IMR-90 (cell line): ENCODE data around the gene VPS37B. TPM values are rescaled to one million over a fixed set of nuclear protein-coding genes. Genes with fewer than 3 reads are reported as not detected.
"Not testable (repeated sequence)": the region's sequence is repeated elsewhere in the genome, so short reads cannot be mapped to it uniquely, and the experiment has no call there.

Experiments
- ATAC-seq: fragments of 200-7000 bp; cut with Tn5 transposase; 2 replicates; pipeline ENCODE4 v1.9.1; 2020; ENCODE audit warnings: low read depth, mild to moderate bottlenecking, moderate library complexity
- BruUV-seq: library from RNA; stranded (reverse); fragments of 400-500 nt; replicated peaks from 2 replicates; lab custom pipeline; 2021; lab: Mats Ljungman, UMichigan
- CTCF ChIA-PET: fragments of 300-600 bp; formaldehyde crosslinking; extraction: SDS; loops from one replicate; lab custom pipeline; 2021; ENCODE audit warnings: antibody characterized with exemption; lab: Yijun Ruan, JAX
- POLR2A ChIA-PET: fragments of 300-600 bp; sonication (Branson Sonifier 250); formaldehyde crosslinking; loops from one replicate; lab custom pipeline; 2022; ENCODE audit warnings: antibody characterized with exemption; ENCODE audit not compliant: unreplicated experiment; lab: Charles Lee
- DNase-seq: peaks from one replicate; pipeline ENCODE4 v3.0.0; 2013
- H2AFZ ChIP-seq: replicated peaks from 2 replicates; pipeline ENCODE3; 2013; ENCODE audit warnings: low read length, mild to moderate bottlenecking; ENCODE audit not compliant: poor library complexity
- H2AK5ac ChIP-seq: 2 replicates; pipeline ENCODE4 v1.6.1; 2013; ENCODE audit warnings: low read depth, low read length, inconsistent platforms
- H2AK9ac ChIP-seq: replicated peaks from 2 replicates; pipeline ENCODE3; 2013; ENCODE audit warnings: mild to moderate bottlenecking, low read depth, low read length, moderate library complexity; ENCODE audit not compliant: poor library complexity
- H2BK120ac ChIP-seq: 2 replicates; pipeline ENCODE4 v1.6.1; 2013; ENCODE audit warnings: low read depth, low read length, inconsistent platforms
- H2BK15ac ChIP-seq: 3 replicates; pipeline ENCODE4 v1.6.1; 2013; ENCODE audit warnings: low read depth, low read length, inconsistent platforms
- H2BK20ac ChIP-seq: 2 replicates; pipeline ENCODE4 v1.6.1; 2013; ENCODE audit warnings: low read depth, mild to moderate bottlenecking, inconsistent platforms, low read length, moderate library complexity
- H2BK5ac ChIP-seq: 2 replicates; pipeline ENCODE4 v1.6.1; 2013; ENCODE audit warnings: mild to moderate bottlenecking, low read depth, low read length, inconsistent platforms; ENCODE audit not compliant: poor library complexity, severe bottlenecking
- H3K14ac ChIP-seq: replicated peaks from 2 replicates; pipeline ENCODE4 v1.6.1; 2013; ENCODE audit warnings: low read depth, low read length, inconsistent platforms
- H3K18ac ChIP-seq: 2 replicates; pipeline ENCODE4 v1.6.1; 2013; ENCODE audit warnings: low read depth, low read length, control low read depth
- H3K23ac ChIP-seq: 2 replicates; pipeline ENCODE4 v1.6.1; 2013; ENCODE audit warnings: low read depth, low read length, inconsistent platforms
- H3K27ac ChIP-seq: 2 replicates; pipeline ENCODE4 v1.5.1; 2013; ENCODE audit warnings: mild to moderate bottlenecking, control low read depth, low read length; ENCODE audit not compliant: insufficient read depth
- H3K27me3 ChIP-seq: 2 replicates; pipeline ENCODE4 v1.6.1; 2013; ENCODE audit warnings: low read length; ENCODE audit not compliant: control insufficient read depth, insufficient read depth
- H3K36me3 ChIP-seq: 2 replicates; pipeline ENCODE4 v1.6.1; 2013; ENCODE audit warnings: low read length, mixed read lengths; ENCODE audit not compliant: control insufficient read depth, insufficient read depth
- H3K4ac ChIP-seq: 2 replicates; pipeline ENCODE4 v1.6.1; 2013; ENCODE audit warnings: low read depth, low read length, inconsistent platforms
- H3K4me1 ChIP-seq: 2 replicates; pipeline ENCODE4 v1.6.1; 2013; ENCODE audit warnings: low read length, mixed read lengths; ENCODE audit not compliant: control insufficient read depth, insufficient read depth
- H3K4me2 ChIP-seq: 2 replicates; pipeline ENCODE4 v1.6.1; 2013; ENCODE audit warnings: low read depth, mild to moderate bottlenecking, control low read depth, low read length, moderate library complexity
- H3K4me3 ChIP-seq: 2 replicates; pipeline ENCODE4 v1.5.1; 2013; ENCODE audit warnings: low read depth, mild to moderate bottlenecking, control low read depth, low read length, moderate library complexity; ENCODE audit not compliant: insufficient read depth
- H3K56ac ChIP-seq: 2 replicates; pipeline ENCODE4 v1.6.1; 2013; ENCODE audit warnings: low read length, inconsistent platforms; ENCODE audit not compliant: insufficient read depth; ENCODE audit errors: extremely low read depth
- H3K79me1 ChIP-seq, 2 experiments: 2 replicates each; pipeline ENCODE4 v1.6.1; 2013; ENCODE audit warnings: low read length in 2 of 2, inconsistent platforms in 1 of 2, low read depth in 1 of 2
- H3K9ac ChIP-seq: 2 replicates; pipeline ENCODE4 v1.6.1; 2013; ENCODE audit warnings: low read depth, low read length, control low read depth
- H3K9me1 ChIP-seq: 2 replicates; pipeline ENCODE4 v1.6.1; 2013; ENCODE audit warnings: low read length, inconsistent platforms; ENCODE audit not compliant: insufficient read depth
- H3K9me3 ChIP-seq: 2 replicates; pipeline ENCODE4 v1.6.1; 2013; ENCODE audit warnings: low read length; ENCODE audit not compliant: control insufficient read depth, insufficient read depth
- H4K20me1 ChIP-seq: 2 replicates; pipeline ENCODE4 v1.6.1; 2013; ENCODE audit warnings: low read length, inconsistent platforms; ENCODE audit not compliant: insufficient read depth
- H4K5ac ChIP-seq: 2 replicates; pipeline ENCODE4 v1.6.1; 2013; ENCODE audit warnings: mild to moderate bottlenecking, low read depth, low read length, control low read depth
- H4K8ac ChIP-seq, 2 experiments: 2 replicates each; pipeline ENCODE4 v1.6.1; 2013; ENCODE audit warnings: low read depth in 2 of 2, low read length in 2 of 2, control low read depth in 1 of 2, inconsistent platforms in 1 of 2
- H4K91ac ChIP-seq: 2 replicates; pipeline ENCODE4 v1.6.1; 2013; ENCODE audit warnings: low read depth, low read length, inconsistent platforms; ENCODE audit not compliant: insufficient read depth
- RFX5 ChIP-seq: IDR thresholded peaks from 2 replicates; pipeline ENCODE4 v1.8.0; 2012; ENCODE audit warnings: low read depth, mild to moderate bottlenecking, low read length, moderate library complexity
- SMC3 ChIP-seq: fragments of 150-350 bp; IDR thresholded peaks from 2 replicates; pipeline ENCODE4 v1.6.1; 2016; ENCODE audit warnings: low read depth, mild to moderate bottlenecking, antibody characterized with exemption, low read length, moderate library complexity
- WGBS, 2 experiments: methylation state at CpG; one replicate each; pipeline versions ENCODE4 v1.1.5 to v1.1.7; 2013; ENCODE audit warnings: missing lambda C conversion rate in 2 of 2; ENCODE audit not compliant: insufficient read length in 1 of 2; ENCODE audit errors: extremely low coverage in 2 of 2; 5-methylcytosine and 5-hydroxymethylcytosine counted together
- dilution Hi-C: fragments of 300-500 bp; cut with HindIII; formaldehyde crosslinking; loops from one replicate; pipeline ENCODE4 v1.14.3; 2018; ENCODE audit warnings: low sequenced_read_pairs; ENCODE audit not compliant: unreplicated experiment
- in situ Hi-C: fragments of 300-500 bp; cut with MboI; formaldehyde crosslinking; loops from 3 replicates; pipeline ENCODE4 v1.14.3; 2019; ENCODE audit warnings: low sequenced_read_pairs, inconsistent platforms, mixed read lengths
- intact Hi-C: fragments of 100-400 bp; cut with micrococcal nuclease; formaldehyde crosslinking; loops from 2 replicates; pipeline ENCODE4 v1.10.0; 2022
- polyA plus RNA-seq, 3 experiments: library from polyadenylated mRNA; depleted of rRNA; stranded (reverse); fragments of >200 nt; gene quantifications; 2 replicates each; pipeline ENCODE4 v1.2.3, GENCODE V29; 2012; ENCODE audit warnings: low replicate concordance in 1 of 3
- total RNA-seq: library from RNA; depleted of rRNA; stranded (reverse); fragments of >200 nt; gene quantifications from 2 replicates; pipeline ENCODE4 v1.2.3, GENCODE V29; 2012

VPS37B gene
- total and polyA plus RNA-seq, 2 of the 4 experiments (the other 2 are of a cell fraction), result 8.6 to 25.7 TPM

- in situ Hi-C loops (no loop called here), intact Hi-C loops (no loop called here), dilution Hi-C loops (no loop called here)
- no peak for TF ChIP-seq SMC3
- TF ChIP-seq RFX5, result no peak
- Histone ChIP-seq H2BK20ac (no peak overlapping the region), H4K91ac (no peak overlapping the region), H3K14ac (no peak overlapping the region), H3K4me3 (no peak overlapping the region), H2BK15ac (no peak overlapping the region), H2AFZ (no peak overlapping the region), H2AK9ac (no peak overlapping the region), H3K4ac (no peak overlapping the region), H3K27me3 (no peaks in the 10 kb centered on the region), H2BK120ac (no peak overlapping the region), H3K27ac (no peak overlapping the region), H4K20me1 (no peaks in the 10 kb centered on the region), H4K8ac (no peak overlapping the region), H3K9me3 (no peaks in the 10 kb centered on the region), H3K18ac (no peak overlapping the region), H2AK5ac (no peak overlapping the region), H2BK5ac (no peak overlapping the region), H3K4me2 (no peak overlapping the region), H3K56ac (no peak overlapping the region), H3K4me1 (0 out of 2 replicates have a peak, but pooled peaks cover 2% of the 10 kb centered on the region), H3K9me1 (no peaks in the 10 kb centered on the region), H3K36me3 (no peaks in the 10 kb centered on the region), H4K5ac (no peak overlapping the region), H3K23ac (no peak overlapping the region), H3K9ac (no peak overlapping the region), H3K79me1 (no peaks in the 10 kb centered on the region)
- no peak for ATAC-seq
- ChIA-PET CTCF (no interaction called here), POLR2A (no interaction called here)
- no TSS peak for BruUV-seq
- 80% methylated on average over 2 of the region's 6 CpGs; no CpG with 5 or more reads in 1 of the 2 experiments for WGBS, 2 experiments
- DNase-seq, result no peak
These were observed 13.0 kb upstream of the VPS37B start for GRCh38 chr12:122908915-122909314.

- H3K4ac ChIP-seq, H3K23ac ChIP-seq, H3K14ac ChIP-seq, H2AK5ac ChIP-seq, H3K27me3 ChIP-seq, H3K27ac ChIP-seq, H3K9me1 ChIP-seq, CTCF ChIA-PET, H2BK5ac ChIP-seq, H3K18ac ChIP-seq, H4K91ac ChIP-seq, H3K36me3 ChIP-seq, intact Hi-C loops, H2AK9ac ChIP-seq, H3K4me1 ChIP-seq, H4K8ac ChIP-seq, H3K4me3 ChIP-seq, DNase-seq, H3K79me1 ChIP-seq, dilution Hi-C loops, H3K9ac ChIP-seq, ATAC-seq, H4K5ac ChIP-seq, H2BK15ac ChIP-seq, H3K56ac ChIP-seq, H2BK20ac ChIP-seq, H3K4me2 ChIP-seq, H2BK120ac ChIP-seq, H3K9me3 ChIP-seq, H2AFZ ChIP-seq, BruUV-seq, POLR2A ChIA-PET, in situ Hi-C loops, H4K20me1 ChIP-seq: not testable (repeated sequence)
- WGBS, 2 experiments, result no CpG with 5 or more reads among the region's 5 CpGs
These were observed 9.3 kb upstream of the VPS37B start for GRCh38 chr12:122905258-122905657.
